Right hindlimb (tissue), 1 donor: ENCODE results near the gene TSSK3.
"Not testable (repeated sequence)": the region's sequence is repeated elsewhere in the genome, so short reads cannot be mapped to it uniquely, and the experiment has no call there.

ENCODE experiments used
- DNase-seq: peaks from one replicate; pipeline ENCODE4 v3.0.0-alpha.2; 2018

TSSK3 gene

GRCh38 chr1:32338637-32339145 is 23.6 kb upstream of the TSSK3 start:
- DNase-seq = no peak

DNA sequence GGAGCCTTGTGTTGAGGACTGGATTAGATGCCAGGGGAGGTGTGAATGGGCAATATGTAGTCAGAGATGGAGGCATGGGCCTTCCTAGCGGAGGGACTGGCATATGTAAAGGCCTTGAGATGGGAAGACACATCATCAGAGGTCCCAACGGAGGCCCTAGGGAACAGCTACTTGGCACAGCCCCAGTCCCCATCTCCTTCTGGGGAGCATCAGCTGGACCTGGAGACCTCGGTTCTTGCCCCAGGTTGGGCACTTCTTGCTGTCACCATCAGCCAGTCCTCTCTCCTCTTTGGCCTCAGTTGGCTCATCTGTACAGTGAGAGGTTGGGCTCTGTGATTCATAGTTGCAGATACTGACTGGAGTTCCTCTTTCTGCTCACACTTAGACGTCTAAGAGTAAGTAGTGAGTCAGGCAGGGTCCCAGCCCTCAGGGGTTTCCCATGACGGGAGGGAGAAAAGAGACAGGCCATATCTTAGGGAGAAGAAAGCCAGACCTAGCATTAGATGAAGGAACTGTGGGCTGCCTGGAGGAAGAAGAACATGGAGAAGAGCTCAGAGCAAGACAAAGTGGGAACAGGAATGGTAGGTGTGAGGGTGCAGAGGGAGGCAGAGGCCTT is 22.9 kb upstream of the TSSK3 start:
- DNase-seq = no peak

DNA sequence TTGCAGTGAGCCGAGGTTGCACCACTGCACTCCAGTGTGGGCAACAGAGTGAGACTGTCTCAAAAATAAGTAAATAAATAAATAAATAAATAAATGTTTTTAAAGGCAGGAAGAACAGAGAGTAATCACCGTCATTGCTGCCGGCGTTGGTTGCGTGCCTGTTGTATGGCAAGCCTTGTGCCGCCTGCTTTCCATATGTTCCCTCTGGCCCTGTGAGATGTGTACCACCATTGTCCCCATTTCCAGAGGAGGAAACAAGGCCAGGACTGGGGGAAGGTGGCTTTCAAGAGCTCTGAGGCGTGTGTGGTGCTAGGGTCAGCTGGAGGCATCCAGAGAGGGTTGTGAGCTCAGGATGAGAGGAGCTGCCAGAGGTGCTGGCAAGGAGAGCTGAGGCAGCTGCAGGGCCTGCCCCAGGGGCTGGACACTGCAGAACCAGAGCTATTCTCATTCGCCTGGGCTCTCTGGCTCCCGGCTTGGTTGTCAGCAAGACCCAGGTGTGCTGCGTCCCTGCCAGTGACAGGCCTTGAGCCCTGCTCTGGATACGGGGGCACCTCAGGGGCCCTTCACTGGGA is 21.1 kb upstream of the TSSK3 start:
- no peak for DNase-seq

DNA sequence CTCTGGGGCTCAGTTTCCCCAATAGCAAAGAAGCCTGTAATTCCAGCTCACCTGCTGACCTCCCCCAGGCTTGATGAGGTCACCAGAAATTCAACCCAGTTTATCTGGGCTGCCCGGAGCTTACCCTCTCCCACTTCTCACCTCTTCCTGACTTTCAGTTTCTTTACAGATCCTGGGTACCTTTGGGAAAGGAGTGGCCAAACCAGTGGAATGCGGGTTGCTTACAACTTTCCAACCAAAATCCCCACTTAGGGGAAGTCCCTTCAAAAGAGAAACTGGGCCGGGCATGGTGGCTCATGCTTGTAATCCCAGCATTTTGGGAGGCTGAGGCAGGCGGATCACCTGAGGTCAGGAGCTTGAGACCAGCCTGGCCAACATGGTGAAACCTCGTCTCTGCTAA is 20.4 kb upstream of the TSSK3 start:
- no peak for DNase-seq

- no peak for DNase-seq
These were observed 19.6 kb upstream of the TSSK3 start for GRCh38 chr1:32342704-32343103.

DNA sequence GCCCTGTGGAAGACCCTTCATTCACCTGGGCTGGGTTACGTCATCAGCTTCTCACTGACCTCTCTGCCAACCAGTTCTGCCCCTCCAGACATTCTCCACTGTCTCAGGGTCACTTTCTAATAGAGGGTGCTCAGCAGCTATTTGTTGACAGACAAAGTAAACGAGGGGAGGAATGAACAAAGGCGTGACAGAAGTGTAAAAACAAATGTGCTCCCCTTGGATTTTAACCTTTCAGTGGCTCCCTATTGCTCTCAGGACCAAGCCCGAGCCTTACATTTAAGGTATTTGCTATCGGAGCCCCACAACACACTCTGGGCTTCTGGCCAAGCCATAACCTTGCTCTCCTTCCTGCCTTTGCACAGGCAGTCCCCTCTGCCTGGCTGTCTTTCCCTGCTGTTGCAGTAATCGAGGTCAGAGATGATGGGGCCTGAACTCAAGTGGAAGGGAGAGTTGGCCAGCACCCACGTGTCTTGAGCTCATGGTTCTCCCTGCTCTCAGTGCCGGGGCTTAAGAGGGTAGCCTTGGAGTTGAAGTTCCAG is 17.0 kb upstream of the TSSK3 start:
- DNase-seq = no peak

DNA sequence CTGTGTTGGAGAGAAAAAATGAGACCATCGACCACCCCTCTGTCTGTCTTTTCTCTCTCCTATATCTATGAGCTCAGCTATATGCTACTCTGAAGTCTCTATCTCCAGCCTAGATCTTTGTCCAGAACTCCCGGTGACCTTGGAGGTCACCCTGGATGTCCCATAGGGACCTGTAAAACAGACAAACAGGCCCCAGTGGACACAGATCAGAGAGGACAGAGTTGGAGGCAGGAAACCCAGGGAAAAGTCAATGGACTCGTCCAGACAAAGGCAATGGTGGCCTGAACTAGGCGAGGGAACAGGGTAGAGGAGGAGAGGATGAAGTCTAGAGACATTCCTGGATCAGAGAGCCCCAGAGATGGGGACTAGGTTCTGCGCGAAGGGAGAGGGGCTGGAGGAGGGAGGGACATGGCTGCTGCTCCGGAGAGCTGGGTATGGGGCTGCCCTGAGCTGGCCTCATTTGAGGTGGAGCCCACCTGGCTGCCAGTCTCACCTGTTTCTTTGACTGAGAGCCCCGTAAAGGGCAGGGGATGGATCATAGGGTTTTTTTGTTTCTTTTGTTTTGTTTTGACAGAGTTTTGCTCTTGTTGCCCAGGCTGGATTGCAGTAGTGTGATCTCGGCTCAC is 15.7 kb upstream of the TSSK3 start:
- DNase-seq = no peak

DNA sequence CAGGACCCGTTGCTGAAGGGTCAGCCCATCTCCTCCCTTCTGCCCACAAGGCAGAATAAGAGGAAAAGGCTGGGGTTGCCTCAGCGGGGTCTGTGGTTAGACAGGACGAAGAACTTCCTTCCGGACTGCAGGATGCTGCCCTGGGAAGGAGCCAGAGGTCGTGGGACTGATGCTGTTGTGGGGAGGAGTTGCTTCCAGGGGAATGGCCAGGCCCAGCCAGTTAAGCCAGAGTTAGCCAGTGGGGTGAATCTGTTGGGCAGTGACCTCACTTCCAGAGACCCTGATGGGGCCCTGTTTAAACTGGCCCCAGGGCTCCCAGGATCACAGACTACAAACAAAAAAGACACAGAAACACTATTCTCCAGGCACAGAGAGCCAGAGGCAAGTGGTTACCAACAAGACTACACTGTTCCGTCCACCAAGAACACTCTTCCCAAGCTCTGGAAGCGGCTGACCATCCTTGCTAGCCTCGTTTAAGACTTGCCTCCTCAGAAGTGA is 13.1 kb upstream of the TSSK3 start:
- peak; percentile 49 for DNase-seq

GRCh38 chr1:32350785-32351398 is 11.4 kb upstream of the TSSK3 start:
- DNase-seq = no peak

GRCh38 chr1:32351399-32352238 is 10.7 kb upstream of the TSSK3 start:
- peak; percentile 97 for DNase-seq

DNA sequence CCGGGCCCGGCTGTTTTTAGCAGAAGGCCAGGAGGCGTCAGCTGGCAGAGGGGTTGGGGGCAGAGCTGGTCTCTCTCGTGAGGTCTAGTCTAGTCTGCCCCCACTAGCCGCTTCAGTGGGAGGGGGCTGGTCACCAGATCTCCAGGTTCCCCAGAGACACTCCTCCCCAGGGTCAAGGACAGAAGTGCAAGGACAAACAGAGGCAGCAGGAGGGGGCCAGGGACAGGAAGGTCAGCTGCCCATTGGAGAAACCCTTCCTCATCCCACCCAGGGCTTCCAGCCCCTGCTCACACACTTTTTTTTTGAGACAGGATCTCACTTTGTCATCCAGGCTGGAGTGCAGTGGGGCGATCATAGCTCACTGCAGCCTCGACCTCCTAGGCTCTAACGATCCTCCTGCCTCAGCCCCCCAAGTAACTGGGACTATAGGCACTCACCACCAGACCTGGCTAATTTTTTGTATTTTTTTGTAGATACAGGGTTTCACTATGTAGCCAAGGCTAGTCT is 10.0 kb upstream of the TSSK3 start:
- no peak for DNase-seq

DNA sequence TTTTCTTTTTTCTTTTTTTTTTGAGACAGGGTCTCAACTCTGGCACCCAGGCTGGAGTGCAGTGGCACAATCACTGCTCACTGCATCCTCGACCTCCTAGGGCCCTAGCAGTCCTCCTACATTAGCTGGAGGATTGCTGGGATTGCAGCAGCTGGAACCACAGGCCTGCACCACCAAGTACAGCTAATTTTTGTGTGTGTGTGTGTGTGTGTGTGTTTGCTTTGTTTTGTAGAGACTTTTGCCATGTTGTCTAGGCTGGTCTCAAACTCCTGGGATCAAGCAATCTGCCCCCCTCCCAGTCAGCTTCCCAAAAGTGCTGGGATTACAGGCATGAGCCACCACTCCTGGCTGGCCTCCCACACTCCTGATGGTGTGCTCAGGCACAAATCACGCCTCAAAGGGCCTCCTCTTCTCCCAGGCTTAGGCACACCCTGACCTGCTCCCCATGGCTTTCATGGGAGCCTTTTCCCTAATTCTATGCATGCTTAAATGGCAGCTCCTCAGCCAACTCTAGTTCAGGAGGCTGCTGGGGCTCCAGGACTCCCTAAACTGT is 9.4 kb upstream of the TSSK3 start:
- no peak for DNase-seq

DNA sequence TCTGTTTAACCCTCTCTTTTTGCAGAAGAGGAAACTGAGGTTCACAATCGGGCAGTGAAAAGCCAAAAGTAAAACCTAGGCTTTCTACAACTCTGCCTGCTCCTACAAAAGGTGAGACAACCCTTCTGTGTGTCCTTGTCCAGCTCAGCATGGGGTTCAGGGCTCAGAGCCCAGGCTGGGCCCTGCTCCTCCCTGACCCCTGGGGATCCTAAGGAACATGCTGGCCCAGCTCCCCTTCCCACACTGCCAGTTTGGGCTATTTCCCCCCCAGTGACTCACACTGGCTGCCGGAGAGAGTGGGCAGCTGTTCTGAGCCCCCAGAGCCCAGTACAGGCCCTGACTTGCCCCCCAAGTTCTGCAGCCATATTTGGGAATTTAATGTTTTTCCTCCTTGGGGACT is 8.9 kb upstream of the TSSK3 start:
- DNase-seq = no peak

GRCh38 chr1:32353886-32354570 is 8.3 kb upstream of the TSSK3 start:
- DNase-seq = peak; percentile 43

- DNase-seq = not testable (repeated sequence)
These were observed 6.6 kb upstream of the TSSK3 start for GRCh38 chr1:32355778-32356177.

- no peak for DNase-seq
These were observed 5.9 kb upstream of the TSSK3 start for GRCh38 chr1:32356478-32356877.

GRCh38 chr1:32357614-32358013 is 4.7 kb upstream of the TSSK3 start:
- no peak for DNase-seq

- DNase-seq = no peak
These were observed 3.9 kb upstream of the TSSK3 start for GRCh38 chr1:32358435-32358834.

GRCh38 chr1:32361308-32361673 is 1.0 kb upstream of the TSSK3 start:
- DNase-seq = no peak

DNA sequence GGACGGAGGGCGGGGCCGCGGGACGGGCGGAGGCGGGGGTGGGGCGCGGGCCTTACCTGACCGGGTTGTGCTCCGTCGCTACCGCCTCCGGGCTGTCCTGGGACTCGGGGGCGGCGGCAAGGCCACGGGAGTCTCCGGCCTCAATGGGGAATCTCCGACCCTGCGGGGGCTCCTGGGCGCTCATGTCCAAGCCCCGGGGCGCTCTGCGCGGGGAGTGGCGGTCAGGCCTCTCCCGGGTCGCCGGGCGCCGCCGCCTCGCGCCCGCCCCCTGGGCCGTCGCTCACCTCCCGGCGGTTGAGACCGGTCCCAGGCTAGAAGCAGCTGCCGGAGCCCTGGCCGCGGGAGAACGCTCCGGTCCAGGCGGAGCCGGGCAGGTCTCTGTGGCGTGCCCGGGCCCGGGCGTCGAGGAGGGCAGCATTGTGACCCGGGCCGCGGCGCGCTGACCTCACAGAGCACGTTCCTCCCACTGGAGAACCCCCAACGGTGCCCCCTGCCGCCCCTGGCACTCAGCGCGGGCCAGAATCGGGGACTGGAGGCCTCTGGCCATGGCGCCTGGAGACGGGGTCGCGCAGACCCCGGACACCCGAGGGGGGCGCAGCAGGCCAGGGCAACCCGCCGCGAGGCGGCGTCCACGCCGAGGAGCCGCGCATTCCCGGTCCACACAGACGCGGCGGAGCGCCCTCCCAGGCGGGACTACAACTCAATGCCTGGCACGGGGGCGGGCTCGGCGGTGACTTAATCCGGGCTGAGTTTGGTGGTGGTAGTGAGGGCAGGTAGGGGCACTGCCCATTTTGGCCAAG is 465 bp upstream of the TSSK3 start:
- DNase-seq = peak; percentile 71

GRCh38 chr1:32363713-32364112 is 1.4 kb downstream of the TSSK3 start:
- DNase-seq = no peak
